ENCODE results near the gene SON.
"Not testable (repeated sequence)": the region's sequence is repeated elsewhere in the genome, so short reads cannot be mapped to it uniquely, and the experiment has no call there.

SON gene

DNA sequence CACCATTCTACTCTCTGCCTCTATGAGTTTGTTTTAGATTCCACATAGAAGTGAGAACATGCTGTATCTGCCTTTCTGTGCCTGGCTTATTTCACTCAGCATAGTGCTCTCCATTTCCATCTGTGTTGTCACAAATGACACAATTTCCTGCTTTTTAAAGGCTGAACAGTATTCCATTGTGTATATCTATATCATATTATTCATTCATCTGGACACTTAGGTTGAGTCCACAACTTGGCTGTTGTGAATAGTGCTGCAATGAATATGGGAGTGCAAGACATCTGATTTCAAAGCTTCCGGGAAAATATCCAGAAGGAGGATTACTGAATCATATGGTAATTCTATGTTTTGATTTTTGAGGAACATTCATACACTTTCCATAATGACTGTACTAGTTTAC, 65.7 kb downstream of the SON start:
- DNase-seq (ENCODE audit: extremely low read depth, low read depth): no peak
- TF ChIP-seq, protein P1, sequence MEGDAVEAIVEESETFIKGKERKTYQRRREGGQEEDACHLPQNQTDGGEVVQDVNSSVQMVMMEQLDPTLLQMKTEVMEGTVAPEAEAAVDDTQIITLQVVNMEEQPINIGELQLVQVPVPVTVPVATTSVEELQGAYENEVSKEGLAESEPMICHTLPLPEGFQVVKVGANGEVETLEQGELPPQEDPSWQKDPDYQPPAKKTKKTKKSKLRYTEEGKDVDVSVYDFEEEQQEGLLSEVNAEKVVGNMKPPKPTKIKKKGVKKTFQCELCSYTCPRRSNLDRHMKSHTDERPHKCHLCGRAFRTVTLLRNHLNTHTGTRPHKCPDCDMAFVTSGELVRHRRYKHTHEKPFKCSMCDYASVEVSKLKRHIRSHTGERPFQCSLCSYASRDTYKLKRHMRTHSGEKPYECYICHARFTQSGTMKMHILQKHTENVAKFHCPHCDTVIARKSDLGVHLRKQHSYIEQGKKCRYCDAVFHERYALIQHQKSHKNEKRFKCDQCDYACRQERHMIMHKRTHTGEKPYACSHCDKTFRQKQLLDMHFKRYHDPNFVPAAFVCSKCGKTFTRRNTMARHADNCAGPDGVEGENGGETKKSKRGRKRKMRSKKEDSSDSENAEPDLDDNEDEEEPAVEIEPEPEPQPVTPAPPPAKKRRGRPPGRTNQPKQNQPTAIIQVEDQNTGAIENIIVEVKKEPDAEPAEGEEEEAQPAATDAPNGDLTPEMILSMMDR (IDR thresholded peaks at IDR 0.05; ENCODE audit: low read depth, low read length): no peak

DNA sequence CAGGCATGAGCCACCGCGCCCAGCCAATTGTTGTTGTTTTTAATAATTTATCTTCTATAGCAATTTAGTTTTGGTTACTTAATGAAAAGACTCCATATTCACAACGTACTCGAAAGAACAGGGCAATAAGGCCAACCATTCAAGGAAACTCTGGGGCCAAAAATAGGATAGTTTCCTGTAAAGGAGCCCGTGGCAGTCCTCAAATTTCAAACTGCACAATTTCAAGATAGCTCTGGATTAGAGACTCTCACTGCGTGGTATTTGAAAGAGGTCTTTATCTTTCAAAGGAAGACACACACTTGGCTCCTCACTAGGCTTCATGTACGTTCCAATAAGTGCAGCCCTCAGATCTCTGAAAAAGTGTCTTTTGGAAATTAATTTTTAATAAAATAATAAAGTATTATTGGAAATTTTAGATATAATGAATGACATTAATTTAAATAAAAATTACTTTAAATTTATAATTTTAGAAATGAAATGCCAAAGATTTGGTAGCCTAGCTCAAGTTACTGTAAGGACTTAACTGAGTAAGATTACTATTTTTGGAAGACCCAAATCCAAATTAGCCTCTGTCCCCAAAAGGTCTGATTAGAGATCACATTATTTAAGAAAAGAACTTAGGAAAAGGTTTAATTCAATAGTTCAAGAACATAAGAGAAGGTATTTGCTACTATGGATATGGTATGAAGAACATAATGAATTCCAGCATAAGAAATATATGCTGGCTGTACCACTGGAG, 68.3 kb downstream of the SON start:
- DNase-seq (ENCODE audit: extremely low read depth, low read depth): no peak
- TF ChIP-seq, protein P1 (IDR thresholded peaks at IDR 0.05; ENCODE audit: low read depth, low read length): no peak

DNA sequence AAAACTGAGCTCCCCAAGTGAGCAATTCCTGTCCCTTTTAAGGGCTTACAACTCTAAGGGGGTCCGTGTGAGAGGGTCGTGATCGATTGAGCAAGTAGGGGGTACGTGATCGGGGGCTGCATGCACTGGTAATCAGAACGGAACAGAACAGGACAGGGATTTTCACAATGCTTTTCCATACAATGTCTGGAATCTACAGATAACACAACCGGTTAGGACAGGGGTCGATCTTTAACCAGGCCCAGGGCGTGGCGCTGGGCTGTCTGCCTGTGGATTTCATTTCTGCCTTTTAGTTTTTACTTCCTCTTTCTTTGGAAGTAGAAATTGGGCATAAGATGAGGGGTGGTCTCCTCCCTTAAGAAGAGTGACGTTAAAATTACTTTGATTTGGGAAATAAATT, 74.7 kb downstream of the SON start:
- not testable (repeated sequence) for DNase-seq (ENCODE audit: extremely low read depth, low read depth)

DNA sequence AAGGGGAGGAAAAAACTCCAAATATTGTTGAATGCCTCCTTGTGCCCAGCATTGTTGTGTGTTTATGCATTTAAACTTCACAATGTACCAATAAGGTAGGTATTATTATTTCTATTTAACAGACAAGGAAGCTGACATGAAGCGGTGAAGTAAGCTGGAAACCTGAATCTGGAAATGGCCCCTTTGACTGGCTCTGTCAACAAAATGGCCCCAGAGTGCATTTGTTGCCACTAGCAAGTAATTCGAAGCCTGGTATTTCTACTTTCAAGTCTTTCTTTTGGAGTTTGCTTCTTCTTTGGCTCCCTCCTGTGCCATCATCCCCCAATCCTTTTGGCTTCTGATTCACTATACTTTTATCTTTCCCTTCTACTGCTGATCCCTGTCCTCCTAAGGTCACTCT, 75.6 kb downstream of the SON start:
- TF ChIP-seq, protein P1 (IDR thresholded peaks at IDR 0.05; ENCODE audit: low read depth, low read length): no peak
- no peak for DNase-seq (ENCODE audit: extremely low read depth, low read depth)

DNA sequence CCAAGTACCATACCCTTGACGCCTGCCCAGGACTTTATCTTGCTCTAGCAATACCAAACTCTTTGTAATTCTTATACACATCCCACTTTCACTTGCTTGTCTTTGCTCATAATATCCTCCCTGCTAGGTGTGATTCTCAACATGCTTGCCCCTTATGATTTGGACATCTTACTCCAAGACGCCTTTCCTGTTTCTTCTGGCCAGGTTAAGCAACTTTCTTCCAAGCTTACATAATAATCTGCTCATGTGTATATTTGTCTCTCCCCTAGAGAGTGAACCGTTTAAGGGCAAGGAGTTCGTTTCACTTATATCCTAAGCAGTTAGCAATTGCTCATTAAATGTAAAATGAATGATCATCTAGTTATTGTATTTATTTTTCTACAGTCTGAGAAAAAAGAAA, 76.9 kb downstream of the SON start:
- TF ChIP-seq, protein P1 (IDR thresholded peaks at IDR 0.05; ENCODE audit: low read depth, low read length): no peak
- no peak for DNase-seq (ENCODE audit: extremely low read depth, low read depth)

DNA sequence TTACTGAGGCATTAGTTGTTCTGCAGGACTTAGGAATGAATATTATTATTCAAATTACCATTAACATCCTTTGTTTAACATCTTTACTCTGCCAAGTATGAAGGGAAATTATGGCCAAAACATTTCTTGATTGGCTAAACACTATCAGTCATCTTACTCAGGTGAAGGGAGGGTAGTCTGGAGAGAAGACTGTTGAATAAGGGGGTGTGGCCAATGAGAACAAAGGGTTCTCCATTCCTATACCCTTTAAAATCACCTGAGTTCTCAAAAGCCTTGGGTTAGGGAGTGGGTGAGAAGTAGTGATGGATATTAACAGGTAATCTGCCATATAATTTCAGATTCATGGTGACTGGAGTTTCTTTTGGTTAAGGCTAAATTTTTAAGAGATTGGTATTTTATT, 79.4 kb downstream of the SON start:
- DNase-seq (ENCODE audit: extremely low read depth, low read depth): no peak
- TF ChIP-seq, protein P1 (IDR thresholded peaks at IDR 0.05; ENCODE audit: low read depth, low read length): no peak

DNA sequence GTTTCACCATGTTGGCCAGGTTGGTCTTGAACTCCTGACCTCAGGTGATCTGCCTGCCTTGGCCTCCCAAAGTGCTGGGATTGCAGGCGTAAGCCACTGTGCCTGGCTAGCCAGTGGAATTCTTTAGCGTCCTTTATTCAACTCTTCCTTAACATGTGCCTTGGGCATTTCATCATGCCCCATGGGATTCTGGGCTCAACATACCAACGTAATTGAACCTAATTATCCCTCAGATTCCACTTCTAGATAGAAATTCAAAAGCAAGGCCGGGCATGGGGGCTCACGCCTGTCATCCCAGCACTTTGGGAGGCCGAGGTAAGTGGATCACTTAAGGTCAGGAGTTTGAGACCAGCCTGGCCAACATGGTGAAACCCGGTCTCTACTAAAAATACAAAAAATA, 83.3 kb downstream of the SON start:
- DNase-seq (ENCODE audit: extremely low read depth, low read depth): not testable (repeated sequence)
